GM21737 (cell line): ENCODE data around the gene C17orf58.
A peak's percentile ranks its signal among the peaks of the same experiment; 100 is the strongest.
"Not testable (repeated sequence)": the region's sequence is repeated elsewhere in the genome, so short reads cannot be mapped to it uniquely, and the experiment has no call there.

Experiments
- ATAC-seq: cut with Tn5 transposase; IDR thresholded peaks from one replicate; pipeline ENCODE4 v1.9.1; 2021; ENCODE audit warnings: mild to moderate bottlenecking, moderate library complexity; ENCODE audit not compliant: unreplicated experiment

C17orf58 gene

GRCh38 chr17:68006797-68007196 lies 10.5 kb upstream of the C17orf58 start:
- ATAC-seq, result no peak

DNA sequence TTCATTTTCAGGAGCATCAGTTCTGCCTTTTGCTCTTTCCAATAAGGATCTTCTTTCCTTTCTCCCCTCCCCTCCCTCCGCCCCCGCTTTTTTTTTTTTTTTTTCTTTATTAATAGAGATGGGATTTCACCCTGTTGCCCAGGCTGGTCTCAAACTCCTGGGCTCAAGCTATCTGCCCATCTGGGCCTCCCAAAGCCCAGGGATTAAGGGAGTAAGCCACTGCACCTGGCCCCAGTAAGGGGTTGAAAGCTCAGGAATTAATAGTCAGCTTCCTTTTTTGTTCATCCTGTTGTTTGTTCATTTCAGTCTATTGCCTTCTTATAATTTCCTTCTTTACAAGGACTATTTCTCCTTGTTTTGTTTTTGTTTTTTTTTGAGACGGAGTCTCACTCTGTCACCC lies 7.9 kb upstream of the C17orf58 start:
- ATAC-seq, result no peak

DNA sequence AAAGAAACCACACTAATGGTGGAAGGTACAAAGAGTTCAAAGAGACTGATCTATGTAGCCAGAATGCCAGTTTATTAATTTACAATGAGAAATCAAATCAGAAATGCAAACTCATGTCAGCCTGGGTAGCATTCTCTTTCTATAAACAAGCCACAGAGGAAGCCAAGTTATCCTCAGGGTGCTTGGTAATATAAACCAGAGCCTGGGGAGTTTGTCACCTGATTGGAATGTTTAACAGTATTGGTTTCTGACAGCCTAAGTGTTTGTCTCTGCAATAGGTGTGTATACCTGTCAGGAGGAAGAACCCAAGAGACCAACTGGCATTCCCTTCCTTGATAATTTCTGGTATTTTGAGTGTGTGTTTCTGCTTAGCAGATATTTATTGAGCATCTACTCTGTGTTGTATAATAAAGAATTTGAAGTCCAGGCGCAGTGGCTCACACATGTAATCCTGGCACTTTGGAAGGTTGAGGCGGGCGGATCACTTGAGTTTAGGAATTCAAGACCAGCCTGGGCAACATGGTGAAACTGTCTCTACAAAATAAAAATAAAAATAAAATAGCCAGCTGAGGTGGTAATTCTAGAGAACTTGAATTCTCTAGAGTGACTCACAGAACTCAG lies 3.1 kb upstream of the C17orf58 start:
- no peak for ATAC-seq

GRCh38 chr17:67998466-67998865 lies 2.2 kb upstream of the C17orf58 start:
- ATAC-seq, result no peak

- ATAC-seq, result no peak
These were observed 552 bp downstream of the C17orf58 start for GRCh38 chr17:67995570-67996263.

GRCh38 chr17:67994817-67995569 lies 1.3 kb downstream of the C17orf58 start:
- no peak for ATAC-seq

GRCh38 chr17:67993998-67994361 lies 2.3 kb downstream of the C17orf58 start:
- ATAC-seq, result no peak

GRCh38 chr17:67993153-67993997 lies 2.9 kb downstream of the C17orf58 start:
- peak; percentile 78 for ATAC-seq

GRCh38 chr17:67992548-67993152 lies 3.6 kb downstream of the C17orf58 start:
- no peak for ATAC-seq

GRCh38 chr17:67990909-67991308 lies 5.4 kb downstream of the C17orf58 start:
- ATAC-seq, result no peak

DNA sequence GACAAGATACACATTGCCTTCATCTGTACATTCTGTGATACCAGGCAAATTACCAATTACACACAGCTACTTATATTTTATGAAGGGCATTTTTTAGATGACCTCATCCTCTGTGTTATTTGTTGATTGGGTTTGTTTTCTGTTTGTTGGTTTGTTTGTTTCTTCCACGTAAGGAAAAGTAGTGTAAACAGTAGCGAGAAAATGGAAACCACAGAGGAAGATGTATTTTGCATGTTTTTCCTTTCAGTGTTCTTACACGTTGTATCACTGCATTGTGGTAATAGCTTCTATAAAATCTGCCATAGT lies 12.9 kb downstream of the C17orf58 start:
- ATAC-seq, result no peak

- no peak for ATAC-seq
These were observed 13.4 kb downstream of the C17orf58 start for GRCh38 chr17:67982686-67983382.

- no peak for ATAC-seq
These were observed 14.1 kb downstream of the C17orf58 start for GRCh38 chr17:67982034-67982640.

GRCh38 chr17:67980883-67981282 lies 15.4 kb downstream of the C17orf58 start:
- ATAC-seq, result not testable (repeated sequence)

DNA sequence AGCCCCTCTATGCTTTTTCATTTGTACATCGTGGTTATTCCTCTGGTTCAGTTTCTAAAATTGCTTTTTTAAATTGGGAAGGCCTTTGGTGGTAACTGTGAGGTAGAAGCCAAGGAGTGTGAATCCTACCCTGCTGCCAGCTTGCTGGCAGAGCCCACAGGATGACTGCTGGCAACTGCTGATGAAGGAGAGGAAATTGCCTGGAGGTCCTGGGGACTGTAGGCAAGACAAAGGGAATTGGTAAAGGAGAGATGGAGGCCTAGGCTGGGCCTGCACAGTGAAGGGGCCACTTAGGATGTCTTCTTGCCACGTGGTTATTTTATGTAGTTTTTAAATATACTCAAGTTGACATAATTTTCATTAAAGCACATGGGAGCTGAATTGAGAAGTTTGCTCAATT lies 15.8 kb downstream of the C17orf58 start:
- no peak for ATAC-seq

- ATAC-seq, result not testable (repeated sequence)
These were observed 20.0 kb downstream of the C17orf58 start for GRCh38 chr17:67976306-67976705.

- ATAC-seq, result no peak
These were observed 21.6 kb downstream of the C17orf58 start for GRCh38 chr17:67974598-67975066.

- ATAC-seq, result no peak
These were observed 22.1 kb downstream of the C17orf58 start for GRCh38 chr17:67974185-67974584.

GRCh38 chr17:67970783-67971182 lies 25.5 kb downstream of the C17orf58 start:
- ATAC-seq, result no peak

GRCh38 chr17:67963145-67963572 lies 33.1 kb downstream of the C17orf58 start:
- ATAC-seq, result peak; percentile 76
